ENCODE data around the gene RIMBP3C.
A peak's percentile ranks its signal among the peaks of the same experiment; 100 is the strongest.
"Not testable (repeated sequence)": the region's sequence is repeated elsewhere in the genome, so short reads cannot be mapped to it uniquely, and the experiment has no call there.

The RIMBP3C gene

GRCh38 chr22:21571679-21572078 lies 20.4 kb upstream of the RIMBP3C start:
- Histone ChIP-seq H3K27ac (ENCODE audit: low read length) (no peak overlapping the region), H3K36me3 (ENCODE audit: control insufficient read depth, insufficient read depth, low read length) (peaks cover 4% of the 10 kb centered on the region; the same call in 1 of the 2 replicates), H3K27me3 (ENCODE audit: control insufficient read depth, insufficient read depth, low read length) (no peaks in the 10 kb centered on the region), H3K4me1 (ENCODE audit: control insufficient read depth, insufficient read depth, low read length) (no peaks in the 10 kb centered on the region), H3K9me3 (ENCODE audit: control insufficient read depth, insufficient read depth, low read length) (no peaks in the 10 kb centered on the region), H3K4me3 (ENCODE audit: low read length) (no peak overlapping the region)
- WGBS (ENCODE audit: insufficient coverage, insufficient read length) = no CpG with 5 or more reads among the region's 4 CpGs
- no peak for DNase-seq (ENCODE audit: low read depth, low spot score)

GRCh38 chr22:21570398-21570797 lies 19.1 kb upstream of the RIMBP3C start:
- H3K4me1 ChIP-seq (ENCODE audit: control insufficient read depth, insufficient read depth, low read length) = no peaks in the 10 kb centered on the region
- H3K9me3 ChIP-seq (ENCODE audit: control insufficient read depth, insufficient read depth, low read length) = no peaks in the 10 kb centered on the region
- peaks cover 4% of the 10 kb centered on the region; the same call in 1 of the 2 replicates for H3K36me3 ChIP-seq (ENCODE audit: control insufficient read depth, insufficient read depth, low read length)
- H3K4me3 ChIP-seq (ENCODE audit: low read length) = no peak overlapping the region
- 100% methylated on average over 2 of the region's 4 CpGs for WGBS (ENCODE audit: insufficient coverage, insufficient read length)
- DNase-seq (ENCODE audit: low read depth, low spot score) = no peak
- H3K27ac ChIP-seq (ENCODE audit: low read length) = no peak overlapping the region
- H3K27me3 ChIP-seq (ENCODE audit: control insufficient read depth, insufficient read depth, low read length) = no peaks in the 10 kb centered on the region

DNA sequence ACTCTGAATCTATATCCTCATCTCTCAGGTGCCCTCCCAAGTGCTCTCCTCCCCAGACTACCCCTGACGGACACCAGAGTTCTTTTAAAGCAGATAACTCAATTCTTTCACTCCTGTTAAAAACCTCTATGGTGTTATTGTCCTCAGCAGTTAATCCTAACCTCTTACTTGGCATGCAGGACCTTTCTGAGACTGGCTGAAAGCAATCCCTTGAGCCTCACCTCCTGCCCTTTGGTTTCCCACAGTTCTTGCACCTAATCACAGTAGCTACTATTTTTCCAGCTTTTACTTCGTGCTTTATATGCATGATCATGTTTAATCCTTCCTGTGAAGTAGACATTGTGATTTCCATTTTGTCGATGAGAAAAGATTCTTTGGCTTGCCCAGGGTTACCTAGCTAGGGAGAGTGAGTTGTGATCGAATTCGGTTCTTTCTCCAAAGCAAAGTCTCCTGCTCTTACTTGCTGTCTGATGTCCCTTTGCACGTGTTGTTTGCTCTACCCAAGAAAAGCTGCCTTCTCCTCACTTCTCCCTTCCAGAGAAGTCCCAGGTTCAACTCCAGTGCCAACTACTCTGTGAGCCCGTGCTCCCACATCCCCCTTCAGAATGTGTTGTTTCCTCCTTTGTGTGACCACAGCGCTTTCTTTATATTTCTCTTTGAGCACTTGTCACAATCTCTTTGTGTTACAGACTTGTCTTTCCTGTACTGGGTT lies 18.4 kb upstream of the RIMBP3C start:
- Histone ChIP-seq H3K4me3 (ENCODE audit: low read length) (no peak overlapping the region), H3K9me3 (ENCODE audit: control insufficient read depth, insufficient read depth, low read length) (no peaks in the 10 kb centered on the region), H3K4me1 (ENCODE audit: control insufficient read depth, insufficient read depth, low read length) (no peaks in the 10 kb centered on the region), H3K27me3 (ENCODE audit: control insufficient read depth, insufficient read depth, low read length) (no peaks in the 10 kb centered on the region), H3K36me3 (ENCODE audit: control insufficient read depth, insufficient read depth, low read length) (peaks cover 4% of the 10 kb centered on the region; the same call in 1 of the 2 replicates), H3K27ac (ENCODE audit: low read length) (no peak overlapping the region)
- no peak for DNase-seq (ENCODE audit: low read depth, low spot score)
- WGBS (ENCODE audit: insufficient coverage, insufficient read length) = no CpG with 5 or more reads among the region's 8 CpGs

GRCh38 chr22:21569076-21569427 lies 17.8 kb upstream of the RIMBP3C start:
- H3K27ac ChIP-seq (ENCODE audit: low read length); H3K27me3 ChIP-seq (ENCODE audit: control insufficient read depth, insufficient read depth, low read length); DNase-seq (ENCODE audit: low read depth, low spot score); H3K36me3 ChIP-seq (ENCODE audit: control insufficient read depth, insufficient read depth, low read length); H3K4me1 ChIP-seq (ENCODE audit: control insufficient read depth, insufficient read depth, low read length); H3K9me3 ChIP-seq (ENCODE audit: control insufficient read depth, insufficient read depth, low read length): not testable (repeated sequence)
- WGBS (ENCODE audit: insufficient coverage, insufficient read length) = no CpG with 5 or more reads among the region's 12 CpGs
- peak overlapping the region; percentile 100; the same call in 1 of the 2 replicates for H3K4me3 ChIP-seq (ENCODE audit: low read length)

- H3K36me3 ChIP-seq (ENCODE audit: control insufficient read depth, insufficient read depth, low read length) = peaks cover 4% of the 10 kb centered on the region; the same call in 1 of the 2 replicates
- no peak overlapping the region for H3K27ac ChIP-seq (ENCODE audit: low read length)
- no CpG with 5 or more reads among the region's 26 CpGs for WGBS (ENCODE audit: insufficient coverage, insufficient read length)
- H3K9me3 ChIP-seq (ENCODE audit: control insufficient read depth, insufficient read depth, low read length) = no peaks in the 10 kb centered on the region
- H3K27me3 ChIP-seq (ENCODE audit: control insufficient read depth, insufficient read depth, low read length) = no peaks in the 10 kb centered on the region
- DNase-seq (ENCODE audit: low read depth, low spot score) = no peak
- peak overlapping the region; percentile 100 for H3K4me3 ChIP-seq (ENCODE audit: low read length)
- no peaks in the 10 kb centered on the region for H3K4me1 ChIP-seq (ENCODE audit: control insufficient read depth, insufficient read depth, low read length)
Observed at GRCh38 chr22:21568347-21569075, 17.2 kb upstream of the RIMBP3C start.

GRCh38 chr22:21567456-21568346 lies 16.4 kb upstream of the RIMBP3C start, which contains the start of gene UBE2L3:
UBE2L3 (plus strand) TSS chr22:21567714; CDS start chr22:21567745, 31 bp downstream.
- Histone ChIP-seq H3K27ac (ENCODE audit: low read length) (no peak within 1 kb of the TSS), H3K4me1 (ENCODE audit: control insufficient read depth, insufficient read depth, low read length) (no peaks in the 10 kb centered on the region), H3K36me3 (ENCODE audit: control insufficient read depth, insufficient read depth, low read length) (peaks cover 4% of the 10 kb centered on the region; the same call in 1 of the 2 replicates), H3K27me3 (ENCODE audit: control insufficient read depth, insufficient read depth, low read length) (no peaks in the 10 kb centered on the region), H3K4me3 (ENCODE audit: low read length) (peak within 1 kb of the TSS; percentile 100), H3K9me3 (ENCODE audit: control insufficient read depth, insufficient read depth, low read length) (no peaks in the 10 kb centered on the region)
- peak; percentile 47 for DNase-seq (ENCODE audit: low read depth, low spot score)
- no CpG with 5 or more reads among the region's 85 CpGs for WGBS (ENCODE audit: insufficient coverage, insufficient read length)

- H3K36me3 ChIP-seq (ENCODE audit: control insufficient read depth, insufficient read depth, low read length) = peaks cover 4% of the 10 kb centered on the region; the same call in 1 of the 2 replicates
- H3K4me1 ChIP-seq (ENCODE audit: control insufficient read depth, insufficient read depth, low read length) = no peaks in the 10 kb centered on the region
- no peaks in the 10 kb centered on the region for H3K9me3 ChIP-seq (ENCODE audit: control insufficient read depth, insufficient read depth, low read length)
- WGBS (ENCODE audit: insufficient coverage, insufficient read length) = no CpG with 5 or more reads among the region's 6 CpGs
- DNase-seq (ENCODE audit: low read depth, low spot score) = no peak
- H3K27me3 ChIP-seq (ENCODE audit: control insufficient read depth, insufficient read depth, low read length) = no peaks in the 10 kb centered on the region
- no peak overlapping the region for H3K27ac ChIP-seq (ENCODE audit: low read length)
- H3K4me3 ChIP-seq (ENCODE audit: low read length) = no peak overlapping the region
Observed at GRCh38 chr22:21564411-21564810, 13.2 kb upstream of the RIMBP3C start.

DNA sequence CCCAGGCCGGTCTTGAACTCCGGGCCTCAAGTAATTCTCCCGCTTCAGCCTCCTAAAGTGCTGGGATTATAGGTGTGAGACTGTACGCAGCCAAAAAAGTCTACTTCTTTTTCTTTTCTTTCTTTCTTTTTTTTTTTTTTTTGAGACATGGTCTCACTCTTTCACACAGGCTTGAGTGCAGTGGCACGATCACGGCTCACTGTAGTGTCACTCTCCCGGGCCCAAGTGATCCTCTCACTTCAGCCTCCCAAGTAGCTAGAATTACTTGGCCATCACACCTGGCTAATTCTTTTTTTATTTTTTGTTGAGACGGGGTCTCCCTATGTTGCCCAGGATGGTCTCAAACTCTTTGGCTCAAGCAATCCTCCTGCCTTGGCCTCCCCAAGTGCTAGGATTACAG lies 12.7 kb upstream of the RIMBP3C start:
- no peaks in the 10 kb centered on the region for H3K9me3 ChIP-seq (ENCODE audit: control insufficient read depth, insufficient read depth, low read length)
- no peak for DNase-seq (ENCODE audit: low read depth, low spot score)
- H3K4me3 ChIP-seq (ENCODE audit: low read length) = no peak overlapping the region
- no peaks in the 10 kb centered on the region for H3K27me3 ChIP-seq (ENCODE audit: control insufficient read depth, insufficient read depth, low read length)
- H3K36me3 ChIP-seq (ENCODE audit: control insufficient read depth, insufficient read depth, low read length) = peaks cover 4% of the 10 kb centered on the region; the same call in 1 of the 2 replicates
- no peaks in the 10 kb centered on the region for H3K4me1 ChIP-seq (ENCODE audit: control insufficient read depth, insufficient read depth, low read length)
- H3K27ac ChIP-seq (ENCODE audit: low read length) = no peak overlapping the region
- WGBS (ENCODE audit: insufficient coverage, insufficient read length) = no CpG with 5 or more reads among the region's 8 CpGs

DNA sequence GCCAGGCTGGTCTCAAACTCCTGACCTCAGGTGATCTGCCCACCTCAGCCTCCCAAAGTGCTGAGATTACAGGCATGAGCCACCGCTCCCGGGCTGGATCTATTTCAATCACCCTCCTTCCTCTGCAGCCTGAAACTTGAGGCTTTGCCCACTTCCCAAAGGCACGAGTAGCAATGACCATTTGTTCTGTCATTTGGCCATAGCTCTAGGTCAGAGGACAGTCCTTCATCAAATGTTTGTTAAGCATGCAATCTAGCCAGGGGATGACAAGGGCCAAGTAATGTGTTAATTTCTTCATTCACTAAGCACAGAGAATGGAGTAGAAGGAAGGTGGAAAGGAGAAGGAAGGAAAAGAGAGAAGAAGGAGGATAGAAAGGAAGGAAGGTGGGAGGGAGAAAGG lies 9.4 kb upstream of the RIMBP3C start:
- H3K36me3 ChIP-seq (ENCODE audit: control insufficient read depth, insufficient read depth, low read length); H3K4me1 ChIP-seq (ENCODE audit: control insufficient read depth, insufficient read depth, low read length); DNase-seq (ENCODE audit: low read depth, low spot score); H3K9me3 ChIP-seq (ENCODE audit: control insufficient read depth, insufficient read depth, low read length); H3K27me3 ChIP-seq (ENCODE audit: control insufficient read depth, insufficient read depth, low read length); H3K4me3 ChIP-seq (ENCODE audit: low read length); H3K27ac ChIP-seq (ENCODE audit: low read length): not testable (repeated sequence)
- WGBS (ENCODE audit: insufficient coverage, insufficient read length) = no CpG with 5 or more reads among the region's 3 CpGs
